HG03469 (cell line): ENCODE data around the gene PEX11B.

Source experiments
- ATAC-seq: cut with Tn5 transposase; IDR thresholded peaks from one replicate; pipeline ENCODE4 v1.9.1; 2021; ENCODE audit warnings: mild to moderate bottlenecking, moderate library complexity, moderate number of reproducible peaks; ENCODE audit not compliant: unreplicated experiment

PEX11B gene

DNA sequence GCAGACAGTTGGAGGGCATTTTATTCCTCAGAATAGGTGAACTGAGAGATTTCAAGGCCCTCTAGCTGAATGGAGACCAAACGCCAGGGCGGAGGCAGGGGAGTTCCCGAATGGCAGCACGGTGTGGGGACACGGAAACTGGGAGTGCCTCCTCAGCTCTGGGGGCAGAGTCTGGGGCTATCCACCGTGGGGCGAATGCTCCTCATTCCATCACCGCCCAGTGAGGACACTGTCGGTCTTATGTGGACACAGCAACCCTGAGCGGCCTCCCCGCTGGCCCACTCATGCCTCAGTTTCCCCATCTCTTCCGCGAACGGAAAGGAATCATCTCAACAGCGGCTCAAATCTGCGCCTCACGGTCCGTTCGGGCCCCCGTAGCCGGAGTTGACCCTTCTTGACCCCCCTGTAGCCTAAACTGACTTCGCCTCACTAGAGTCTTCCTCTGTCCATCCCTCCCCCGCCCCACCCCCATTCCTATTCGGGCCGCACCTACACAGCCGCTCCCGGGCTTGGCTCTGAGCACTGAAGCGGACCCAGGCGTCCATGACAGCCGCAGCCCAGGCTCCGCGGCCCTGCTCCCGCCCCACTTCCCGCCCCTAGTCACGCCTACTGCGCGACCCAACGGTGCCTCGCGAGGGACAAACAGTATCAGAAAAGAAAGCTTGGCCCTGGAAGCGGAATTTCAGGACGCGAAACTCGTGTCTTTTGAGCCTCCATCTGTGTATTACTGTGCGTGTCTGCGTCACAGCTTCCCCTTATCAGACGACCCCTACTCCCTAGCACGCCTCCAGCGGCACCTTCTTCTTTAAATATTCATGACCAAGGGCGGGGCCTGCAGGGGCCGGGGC, at the start of gene PEX11B:
PEX11B (minus strand) TSS at position 574 of the 848 bp plus-strand sequence; CDS start at position 545, 29 bp downstream.
- ATAC-seq = peak; percentile 66

GRCh38 chr1:145967288-145967687, 48.8 kb upstream of the PEX11B start:
- ATAC-seq = no peak

- ATAC-seq = no peak
Observed at GRCh38 chr1:145965119-145965744, 46.7 kb upstream of the PEX11B start.

DNA sequence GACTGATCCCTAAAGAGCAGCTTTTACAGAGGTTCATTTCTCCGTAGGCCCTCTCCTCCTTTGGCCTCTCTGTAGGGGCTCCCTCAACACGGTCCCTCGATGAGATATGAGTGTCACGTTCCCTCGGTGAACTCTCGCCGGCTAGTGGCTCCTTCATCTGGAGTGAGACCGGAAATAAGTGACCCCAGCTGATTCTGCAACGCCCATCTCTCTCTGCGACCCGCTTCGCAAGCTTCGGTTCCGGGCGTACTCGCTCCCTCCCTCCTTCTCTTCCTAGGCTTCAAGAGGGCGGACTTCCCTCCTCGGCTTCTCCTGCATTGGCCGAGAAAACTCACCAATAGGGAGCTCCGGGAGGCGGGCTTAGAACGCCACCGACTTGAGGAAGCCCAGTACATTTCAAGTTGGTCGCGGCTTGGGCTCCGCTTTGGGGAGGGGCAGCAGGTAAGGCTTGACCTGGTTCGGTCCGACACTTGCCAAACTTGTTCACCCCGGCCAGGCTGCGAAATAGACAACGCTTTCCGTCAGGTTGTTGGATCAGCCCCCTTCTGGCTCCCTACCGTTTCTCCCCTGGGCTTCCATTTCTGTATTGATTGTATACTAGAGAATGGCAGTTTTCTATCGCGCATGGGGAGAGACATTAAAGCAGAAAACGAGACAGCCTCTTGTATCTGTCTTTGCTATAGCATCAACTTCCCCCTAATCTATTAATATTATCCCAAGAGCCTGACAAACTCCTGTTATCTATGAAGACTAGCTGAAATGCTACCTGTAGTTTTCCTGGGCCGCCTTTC, 46.0 kb upstream of the PEX11B start, which contains the start of the genes ANKRD34A and POLR3GL:
ANKRD34A (minus strand) TSS at position 248 of the 791 bp plus-strand sequence. CDS start 2,816 bp downstream, outside the sequence.
POLR3GL (plus strand) TSS at position 363 of the 791 bp plus-strand sequence. CDS start 10,176 bp downstream, outside the sequence.
- ATAC-seq = peak; percentile 71

GRCh38 chr1:145963265-145964019, 44.9 kb upstream of the PEX11B start:
- ATAC-seq = no peak

- ATAC-seq = no peak
Observed at GRCh38 chr1:145962157-145963102, 43.9 kb upstream of the PEX11B start.

GRCh38 chr1:145961425-145962156, 43.1 kb upstream of the PEX11B start:
- ATAC-seq = no peak

DNA sequence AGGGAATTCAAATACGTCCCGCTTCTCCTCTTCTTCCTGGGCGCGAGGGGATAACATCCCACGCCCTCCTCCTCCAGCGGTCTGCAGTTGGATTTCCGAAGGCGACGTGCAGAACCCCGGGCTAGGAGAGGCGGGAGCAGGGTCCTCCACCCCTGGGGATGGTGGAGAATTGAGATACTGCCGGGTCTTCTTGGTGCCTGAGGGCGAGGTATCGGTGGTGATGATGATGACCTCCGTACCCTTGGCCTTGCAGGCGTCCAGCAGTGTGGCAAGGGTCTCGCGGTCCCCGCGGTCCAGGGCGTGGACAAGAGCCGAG, 42.5 kb upstream of the PEX11B start:
- ATAC-seq = no peak

DNA sequence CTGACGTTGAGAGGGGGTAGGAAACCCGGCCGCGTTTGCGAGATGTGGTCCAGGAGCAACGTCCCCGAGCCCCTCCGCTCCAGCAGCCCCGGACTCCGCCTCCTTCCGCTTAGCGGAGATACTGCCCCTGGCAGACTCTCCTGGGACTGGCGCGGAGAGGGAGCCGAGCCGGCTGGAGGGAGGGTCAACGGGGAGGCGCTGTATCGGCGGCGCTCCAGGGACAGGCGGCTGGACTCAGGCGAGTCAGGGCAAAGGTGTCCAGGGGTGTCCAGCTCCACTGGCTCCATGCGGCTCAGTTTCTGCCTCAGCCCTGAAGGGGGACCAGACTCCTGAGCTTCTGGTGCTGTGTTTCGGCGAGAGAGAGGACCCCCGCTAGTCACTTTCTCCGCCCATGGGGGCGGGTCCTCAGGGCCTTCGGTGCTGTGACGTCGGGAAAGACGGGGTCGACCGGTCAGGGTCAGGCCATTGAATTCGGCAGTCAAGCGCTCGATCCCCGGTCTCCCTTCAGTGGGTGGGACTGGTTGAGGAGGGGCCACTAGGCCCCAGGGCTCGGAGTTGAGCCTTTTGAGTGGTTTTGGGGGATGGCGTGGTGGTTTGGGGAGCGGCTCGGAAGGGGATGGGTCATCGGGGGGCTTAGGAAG, 42.1 kb upstream of the PEX11B start:
- ATAC-seq = no peak

GRCh38 chr1:145959957-145960467, 41.5 kb upstream of the PEX11B start:
- no peak for ATAC-seq

GRCh38 chr1:145959333-145959732, 40.8 kb upstream of the PEX11B start:
- ATAC-seq = no peak

DNA sequence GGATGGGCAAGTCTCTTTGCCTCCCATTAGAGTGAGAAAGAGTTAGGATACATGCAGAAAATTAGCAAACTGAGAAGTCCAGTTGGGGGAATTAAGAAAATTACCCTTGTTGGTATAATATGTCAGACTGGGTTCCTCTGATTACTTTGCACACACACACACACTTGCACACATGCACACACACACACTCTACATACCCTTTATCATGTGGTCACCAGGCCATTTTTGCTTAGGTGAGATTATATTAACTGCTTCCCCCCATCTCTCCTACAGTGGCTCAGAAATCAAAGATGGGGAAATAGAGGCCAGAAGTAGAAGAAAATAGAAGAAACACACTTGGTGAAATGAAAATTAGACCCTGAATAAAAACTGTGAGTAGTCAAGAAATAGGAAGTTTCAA, 40.2 kb upstream of the PEX11B start:
- no peak for ATAC-seq

DNA sequence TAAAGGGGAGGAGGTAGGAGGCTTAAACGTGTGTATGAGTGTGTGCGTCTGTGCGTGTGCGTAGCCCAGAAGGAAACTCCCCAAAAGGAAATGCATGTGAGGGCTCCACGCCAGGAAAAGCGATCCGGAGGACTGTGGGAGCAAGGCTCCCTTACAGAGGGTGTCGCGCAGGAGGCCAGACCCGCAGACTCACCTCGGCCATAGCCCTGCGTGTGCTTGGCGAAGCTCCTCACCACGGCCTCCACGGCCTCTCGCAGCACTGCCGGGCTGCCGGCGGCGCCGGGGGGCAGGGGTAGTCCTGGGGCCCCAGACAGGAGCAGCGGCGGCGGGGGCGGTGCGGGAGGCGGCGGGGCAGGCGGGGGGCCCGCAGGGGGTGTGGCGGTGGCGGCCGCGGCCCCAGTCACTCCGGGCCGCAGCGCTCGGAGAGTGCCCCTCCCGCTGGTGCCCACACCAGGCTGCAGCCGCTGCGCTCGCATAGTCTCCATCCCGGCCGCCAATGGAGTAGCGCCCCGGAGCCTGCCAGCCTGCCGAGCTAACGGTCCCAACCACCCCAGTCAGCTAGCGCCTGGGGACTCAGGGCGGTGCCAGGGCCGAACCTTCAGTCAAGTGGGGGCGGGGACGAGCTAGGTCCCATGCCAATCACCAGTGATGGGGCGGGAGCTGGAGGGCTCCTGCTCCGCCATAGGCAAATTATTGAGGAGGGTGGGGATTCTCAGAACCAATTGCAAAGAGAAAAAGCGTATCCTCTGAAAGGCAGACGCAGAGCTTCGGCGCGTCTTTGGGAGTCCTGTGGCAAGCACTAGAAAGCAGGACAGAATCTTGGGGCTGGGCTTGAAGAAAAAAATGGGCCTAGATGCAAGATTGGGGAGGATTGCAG, 39.2 kb upstream of the PEX11B start, which contains the start of gene LIX1L:
LIX1L (minus strand) TSS at position 575 of the 877 bp plus-strand sequence; CDS start at position 485, 90 bp downstream.
- peak; percentile 59 for ATAC-seq

DNA sequence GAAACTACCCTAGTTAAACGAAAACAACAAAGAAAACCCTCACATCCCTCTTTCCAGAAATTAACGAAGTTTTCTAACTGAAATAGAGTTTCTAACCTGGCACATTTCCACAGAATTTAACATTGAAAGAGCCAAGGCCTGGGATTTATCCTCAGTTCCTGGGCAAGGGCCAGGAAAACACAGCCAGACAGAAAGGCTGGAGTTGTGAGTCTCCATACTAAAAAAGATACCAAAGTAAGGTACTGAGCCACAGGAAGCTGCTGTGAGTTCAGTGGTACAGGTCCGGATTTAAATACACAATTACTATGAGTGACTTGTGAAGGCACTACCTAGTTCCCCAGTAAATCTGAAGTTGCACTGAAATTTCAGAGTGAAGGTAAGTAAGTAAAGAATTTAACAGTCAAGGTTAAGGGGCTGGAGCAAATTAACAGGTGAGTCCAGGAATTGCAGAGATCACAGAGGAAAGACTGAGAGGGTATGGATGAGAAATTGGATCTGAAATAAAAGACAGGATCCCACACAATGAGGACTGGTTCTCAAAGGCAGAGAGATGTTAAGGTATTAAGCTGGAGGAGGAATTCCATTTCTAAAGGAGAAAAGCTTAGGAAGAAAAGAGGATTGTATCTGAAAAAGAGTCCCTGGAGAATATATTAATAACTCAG, 38.4 kb upstream of the PEX11B start:
- no peak for ATAC-seq

- ATAC-seq = no peak
Observed at GRCh38 chr1:145956361-145956760, 37.8 kb upstream of the PEX11B start.

DNA sequence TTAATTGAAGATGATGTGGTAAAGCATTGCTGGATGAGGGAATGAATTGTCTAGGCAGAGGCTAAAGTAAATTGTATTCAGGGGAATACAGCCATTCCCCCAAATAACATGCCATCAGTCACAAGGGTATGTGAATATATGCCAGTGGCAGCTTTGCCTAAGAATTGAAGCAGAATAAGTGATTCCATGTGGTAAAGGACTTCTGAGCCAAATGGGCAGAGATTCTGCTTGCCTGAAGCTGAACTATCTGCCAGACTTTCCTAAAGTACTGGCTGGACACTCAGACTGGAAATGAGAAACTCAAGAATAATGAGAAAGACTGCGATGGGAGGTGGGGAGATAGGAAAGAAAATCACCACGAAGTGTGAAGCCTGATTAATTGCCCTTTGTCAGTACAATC, 36.9 kb upstream of the PEX11B start:
- no peak for ATAC-seq
